GM19397 (cell line): ENCODE measurements around the gene TEX264.
"Not testable (repeated sequence)": the region's sequence is repeated elsewhere in the genome, so short reads cannot be mapped to it uniquely, and the experiment has no call there.

Source experiments
- ATAC-seq: cut with Tn5 transposase; IDR thresholded peaks from one replicate; pipeline ENCODE4 v1.9.1; 2021; ENCODE audit warnings: mild to moderate bottlenecking, moderate library complexity; ENCODE audit not compliant: unreplicated experiment

Gene TEX264

GRCh38 chr3:51712963-51713362 is 41.9 kb downstream of the TEX264 start:
- ATAC-seq: no peak

- ATAC-seq: no peak
Measured at GRCh38 chr3:51715231-51715976, 44.4 kb downstream of the TEX264 start.

- no peak for ATAC-seq
Measured at GRCh38 chr3:51715977-51716294, 44.9 kb downstream of the TEX264 start.

- no peak for ATAC-seq
Measured at GRCh38 chr3:51716805-51717204, 45.8 kb downstream of the TEX264 start.

- ATAC-seq: no peak
Measured at GRCh38 chr3:51717446-51717845, 46.4 kb downstream of the TEX264 start.

- ATAC-seq: no peak
Measured at GRCh38 chr3:51717947-51718346, 46.9 kb downstream of the TEX264 start.

- ATAC-seq: no peak
Measured at GRCh38 chr3:51718547-51719409, 47.7 kb downstream of the TEX264 start.

- ATAC-seq: no peak
Measured at GRCh38 chr3:51719410-51720025, 48.5 kb downstream of the TEX264 start.

GRCh38 chr3:51720292-51721061 is 49.4 kb downstream of the TEX264 start:
- no peak for ATAC-seq

- no peak for ATAC-seq
Measured at GRCh38 chr3:51721062-51721745, 50.2 kb downstream of the TEX264 start.

GRCh38 chr3:51722362-51722761 is 51.3 kb downstream of the TEX264 start:
- no peak for ATAC-seq

GRCh38 chr3:51727500-51727899 is 56.4 kb downstream of the TEX264 start:
- ATAC-seq: no peak

GRCh38 chr3:51729042-51729633 is 58.1 kb downstream of the TEX264 start:
- ATAC-seq: no peak

GRCh38 chr3:51733859-51734571 is 63.0 kb downstream of the TEX264 start:
- no peak for ATAC-seq

GRCh38 chr3:51734572-51734907 is 63.5 kb downstream of the TEX264 start:
- no peak for ATAC-seq

GRCh38 chr3:51735039-51735438 is 64.0 kb downstream of the TEX264 start:
- ATAC-seq: no peak

GRCh38 chr3:51735950-51736349 is 64.9 kb downstream of the TEX264 start:
- ATAC-seq: no peak

- no peak for ATAC-seq
Measured at GRCh38 chr3:51739110-51739509, 68.1 kb downstream of the TEX264 start.

- not testable (repeated sequence) for ATAC-seq
Measured at GRCh38 chr3:51742320-51742719, 71.3 kb downstream of the TEX264 start.

- not testable (repeated sequence) for ATAC-seq
Measured at GRCh38 chr3:51742978-51743377, 71.9 kb downstream of the TEX264 start.
